OCI-LY3 (cell line): ENCODE data around the gene GFY.

Source experiments
- CTCF ChIP-seq: fragments of 200-600, 300-600 bp; sonication (generic); IDR thresholded peaks from 2 replicates; pipeline ENCODE4 v1.5.1; 2014; ENCODE audit warnings: antibody characterized with exemption, low read length, low read depth
- EZH2phosphoT487 ChIP-seq: fragments of 200-600 bp; shearing (Covaris generic); IDR thresholded peaks from 2 replicates; pipeline ENCODE4 v1.6.1; 2018; ENCODE audit warnings: antibody characterized with exemption, mixed run types, low read depth

GRCh38 chr19:49423071-49423984, 1.9 kb upstream of the GFY start, which contains the start of gene PTH2:
- TF ChIP-seq CTCF (no peak), EZH2phosphoT487 (no peak)
